ENCODE results near the gene ARL17B.
A peak's percentile ranks its signal among the peaks of the same experiment; 100 is the strongest.
"Not testable (repeated sequence)": the region's sequence is repeated elsewhere in the genome, so short reads cannot be mapped to it uniquely, and the experiment has no call there.

The ARL17B gene

DNA sequence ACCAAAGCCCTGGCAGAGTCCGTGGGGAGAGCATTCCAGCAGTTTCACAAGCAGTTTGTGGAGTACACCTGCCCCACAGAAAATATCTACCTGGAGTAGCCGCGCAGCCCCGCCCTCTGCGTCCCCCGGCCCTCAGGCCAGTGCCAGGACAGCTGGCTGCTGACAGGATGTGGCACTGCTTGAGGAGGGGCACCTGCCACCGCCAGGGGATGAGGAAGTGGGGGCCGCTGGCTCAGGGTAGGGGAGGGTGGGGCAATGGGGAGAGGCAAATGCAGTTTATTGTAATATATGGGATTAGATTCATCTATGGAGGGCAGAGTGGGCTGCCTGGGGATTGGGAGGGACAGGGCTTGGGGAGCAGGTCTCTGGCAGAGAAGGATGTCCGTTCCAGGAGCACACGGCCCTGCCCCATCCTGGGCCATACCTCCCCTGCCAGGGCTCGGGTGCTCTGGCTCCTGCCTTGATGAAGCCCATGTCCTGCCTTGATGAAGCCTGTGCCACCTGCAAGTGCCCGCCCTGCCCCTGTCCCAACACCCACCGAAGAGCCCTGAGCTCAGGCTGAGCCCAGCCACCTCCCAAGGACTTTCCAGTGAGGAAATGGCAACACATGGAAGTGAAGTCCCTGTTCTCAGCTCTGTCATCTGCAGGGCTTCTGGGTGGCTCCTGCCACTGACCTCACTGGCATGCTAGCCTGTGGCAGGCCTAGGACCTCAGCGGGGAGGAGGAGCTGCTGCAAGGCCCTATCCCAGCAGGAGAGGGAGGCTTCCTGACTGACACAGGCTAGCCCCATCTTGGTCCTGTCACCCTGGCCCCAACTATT, 116.4 kb downstream of the ARL17B start:
- not testable (repeated sequence) for DNase-seq

DNA sequence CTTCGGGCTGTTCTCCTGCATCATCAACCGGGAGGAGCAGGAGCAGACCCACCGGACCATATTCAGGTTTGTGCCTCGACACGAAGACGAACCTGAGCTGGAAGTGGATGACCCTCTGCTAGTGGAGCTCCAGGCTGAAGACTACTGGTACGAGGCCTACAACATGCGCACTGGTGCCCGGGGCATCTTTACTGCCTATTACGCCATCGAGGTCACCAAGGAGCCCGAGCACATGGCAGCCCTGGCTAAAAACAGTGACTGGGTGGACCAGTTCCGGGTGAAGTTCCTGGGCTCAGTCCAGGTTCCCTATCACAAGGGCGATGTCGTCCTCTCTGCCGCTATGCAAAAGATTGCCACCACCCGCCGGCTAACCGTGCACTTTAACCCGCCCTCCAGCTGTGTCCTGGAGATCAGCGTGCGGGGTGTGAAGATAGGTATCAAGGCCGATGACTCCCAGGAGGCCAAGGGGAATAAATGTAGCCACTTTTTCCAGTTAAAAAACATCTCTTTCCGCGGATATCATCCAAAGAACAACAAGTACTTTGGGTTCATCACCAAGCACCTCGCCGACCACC, 117.1 kb downstream of the ARL17B start:
- DNase-seq: not testable (repeated sequence)

DNA sequence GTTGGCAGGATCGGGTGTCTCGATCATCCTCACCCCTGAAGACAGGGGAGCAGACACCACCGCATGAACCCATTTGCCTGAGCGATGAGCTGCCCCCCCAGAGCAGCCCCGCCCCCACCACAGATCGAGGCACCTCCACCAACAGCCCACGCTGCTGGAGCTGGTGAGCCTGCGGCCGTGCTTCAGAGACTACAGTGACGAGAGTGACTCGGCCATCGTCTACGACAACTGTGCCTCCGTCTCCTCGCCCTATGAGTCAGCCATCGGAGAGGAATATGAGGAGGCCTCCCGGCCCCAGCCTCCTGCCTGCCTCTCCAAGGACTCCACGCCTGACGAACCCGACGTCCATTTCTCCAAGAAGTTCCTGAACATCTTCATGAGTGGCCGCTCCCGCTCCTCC, 117.6 kb downstream of the ARL17B start:
- not testable (repeated sequence) for DNase-seq

DNA sequence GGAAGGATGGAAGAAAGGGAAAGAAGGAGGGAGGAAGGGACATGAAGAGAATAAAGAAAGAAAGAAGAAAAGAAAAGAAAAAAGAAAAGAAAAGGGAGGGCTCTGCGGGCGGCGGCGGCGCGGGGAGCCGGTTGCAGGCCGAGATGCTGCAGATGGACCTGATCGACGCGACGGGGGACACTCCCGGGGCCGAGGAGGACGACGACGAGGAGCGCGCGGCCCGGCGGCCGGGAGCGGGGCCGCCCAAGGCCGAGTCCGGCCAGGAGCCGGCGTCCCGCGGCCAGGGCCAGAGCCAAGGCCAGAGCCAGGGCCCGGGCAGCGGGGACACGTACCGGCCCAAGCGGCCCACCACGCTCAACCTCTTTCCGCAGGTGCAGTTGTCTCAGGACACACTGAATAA, 118.1 kb downstream of the ARL17B start:
- not testable (repeated sequence) for DNase-seq

DNA sequence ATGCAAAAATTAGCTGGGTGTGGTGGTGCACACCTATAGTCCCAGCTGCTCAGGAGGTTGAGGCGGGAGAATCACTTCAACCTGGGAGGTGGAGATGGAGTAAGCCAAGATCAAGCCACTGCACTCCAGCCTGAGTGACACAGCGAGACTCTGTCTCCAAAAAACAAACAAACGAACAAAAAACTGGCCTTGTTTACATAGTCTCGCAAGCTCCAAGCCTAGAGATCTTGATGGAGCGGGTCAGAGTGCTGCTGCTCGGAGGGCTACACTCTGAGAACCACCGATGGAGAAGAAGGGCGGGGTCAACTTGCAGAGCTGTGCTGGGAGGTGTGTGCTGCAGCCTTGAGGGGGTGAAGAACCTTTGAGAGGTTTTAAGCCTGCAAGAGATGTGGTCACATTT, 130.2 kb downstream of the ARL17B start:
- DNase-seq: not testable (repeated sequence)

DNA sequence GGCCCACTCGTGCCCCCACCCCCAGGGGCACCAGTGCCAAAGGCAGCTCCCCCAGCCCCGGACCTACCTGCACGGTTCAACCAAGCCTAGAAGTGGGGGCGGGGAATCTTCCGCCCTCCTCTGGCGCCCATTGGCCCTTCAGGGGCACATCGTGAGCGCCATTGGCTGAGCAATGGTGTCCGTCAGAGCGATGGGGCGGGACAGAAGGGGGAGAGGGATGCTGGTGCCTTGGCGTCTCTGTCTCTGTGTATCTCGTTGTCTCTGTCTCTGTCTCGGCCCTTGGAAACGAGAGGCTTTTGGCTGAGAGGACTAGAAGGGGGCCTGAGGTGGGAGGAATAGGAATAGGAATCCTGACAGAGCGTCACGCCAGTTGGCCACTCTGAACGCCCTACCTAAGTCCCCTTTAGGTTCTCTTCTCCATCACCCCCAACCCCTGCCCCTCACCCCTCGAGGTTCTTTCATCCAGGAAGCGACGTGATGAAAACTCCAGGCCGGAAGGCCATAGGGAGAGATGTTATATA, 136.2 kb downstream of the ARL17B start:
- DNase-seq: peak; percentile 83

DNA sequence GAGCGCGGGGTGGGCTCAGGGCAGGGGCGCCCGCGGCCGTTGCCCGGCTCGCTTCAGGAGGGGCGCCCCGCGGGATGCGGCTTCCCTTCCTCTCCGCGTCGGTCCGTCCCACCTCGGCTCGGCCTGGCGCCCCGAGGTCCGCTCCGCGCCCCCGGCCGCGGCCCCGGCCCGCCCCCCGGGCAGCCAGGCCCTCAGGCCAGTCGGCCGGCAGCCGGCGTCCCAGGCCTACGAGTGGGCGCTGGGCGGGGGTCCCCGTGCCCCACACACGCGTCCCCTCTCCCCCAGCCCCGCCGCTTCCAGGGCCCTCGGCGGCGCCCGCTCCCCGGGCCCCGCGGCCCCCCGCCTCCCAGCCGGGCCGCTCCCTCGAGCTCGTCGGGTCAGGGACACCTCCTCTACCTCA, 136.7 kb downstream of the ARL17B start:
- not testable (repeated sequence) for DNase-seq
